Calu3 (cell line): ENCODE results near the gene TMX2. TPM values are rescaled to one million over a fixed set of nuclear protein-coding genes. Genes with fewer than 3 reads are reported as not detected.
"Not testable (repeated sequence)": the region's sequence is repeated elsewhere in the genome, so short reads cannot be mapped to it uniquely, and the experiment has no call there.

Experiments
- BruUV-seq: library from RNA; stranded (reverse); fragments of 400-500 nt; replicated peaks from 2 replicates; lab custom pipeline; 2021; lab: Mats Ljungman, UMichigan
- CTCF ChIA-PET: fragments of 300-600 bp; sonication (Branson Sonifier 250); formaldehyde crosslinking; loops from one replicate; lab custom pipeline; 2022; ENCODE audit warnings: antibody characterized with exemption; lab: Charles Lee
- DNase-seq: peaks from one replicate; pipeline ENCODE4 v3.0.0; 2022
- H3K27ac Mint-ChIP-seq: one replicate; pipeline ENCODE4 v1.8.0; 2022; ENCODE audit warnings: mixed read lengths; ENCODE audit not compliant: unreplicated experiment
- H3K27me3 Mint-ChIP-seq: one replicate; pipeline ENCODE4 v1.8.0; 2022; ENCODE audit warnings: mixed read lengths; ENCODE audit not compliant: unreplicated experiment
- H3K36me3 Mint-ChIP-seq: one replicate; pipeline ENCODE4 v1.8.0; 2022; ENCODE audit warnings: mild to moderate bottlenecking, moderate library complexity, mixed read lengths; ENCODE audit not compliant: insufficient read depth, unreplicated experiment
- H3K4me1 Mint-ChIP-seq: one replicate; pipeline ENCODE4 v1.8.0; 2022; ENCODE audit warnings: mild to moderate bottlenecking, low read depth, mixed read lengths; ENCODE audit not compliant: unreplicated experiment
- H3K4me3 Mint-ChIP-seq: one replicate; pipeline ENCODE4 v1.8.0; 2022; ENCODE audit warnings: mild to moderate bottlenecking, low read depth, moderate library complexity, mixed read lengths; ENCODE audit not compliant: unreplicated experiment
- H3K9me3 Mint-ChIP-seq: one replicate; pipeline ENCODE4 v1.8.0; 2022; ENCODE audit warnings: low read depth, mixed read lengths; ENCODE audit not compliant: unreplicated experiment
- CTCF ChIP-seq: fragments of 200-600 bp; IDR thresholded peaks from one replicate; pipeline ENCODE4 v1.8.0; 2022; ENCODE audit warnings: antibody characterized with exemption; ENCODE audit not compliant: unreplicated experiment
- intact Hi-C: fragments of 100-400 bp; cut with micrococcal nuclease; formaldehyde crosslinking; loops from one replicate; pipeline ENCODE4 v1.10.0; 2022; ENCODE audit not compliant: unreplicated experiment
- total RNA-seq: library from RNA; stranded (reverse); gene quantifications from 2 replicates; pipeline ENCODE4 v1.2.3, GENCODE V29; 2022

TMX2 gene
- total RNA-seq, 1 experiment from 2014 or later = 152 TPM

GRCh38 chr11:57704932-57705331 is 7.5 kb upstream of the TMX2 start:
- H3K4me3 Mint-ChIP-seq = no peak overlapping the region
- CTCF ChIA-PET = interaction anchor here (0.6 kb wide), 1 partner anchor 288 kb away, joined by 4 read pairs; no protein-coding TSS in a partner anchor
- DNase-seq = no peak
- peaks cover 51% of the 10 kb centered on the region for H3K36me3 Mint-ChIP-seq
- H3K9me3 Mint-ChIP-seq = no peaks in the 10 kb centered on the region
- H3K27me3 Mint-ChIP-seq = no peaks in the 10 kb centered on the region
- H3K27ac Mint-ChIP-seq = no peak overlapping the region
- TF ChIP-seq CTCF = no peak
- peaks cover 3% of the 10 kb centered on the region for H3K4me1 Mint-ChIP-seq
- BruUV-seq = TSS peak; percentile 5
- intact Hi-C loops = no loop called here

GRCh38 chr11:57705432-57705831 is 7.0 kb upstream of the TMX2 start:
- H3K4me3 Mint-ChIP-seq, intact Hi-C loops, BruUV-seq, H3K27ac Mint-ChIP-seq, H3K27me3 Mint-ChIP-seq, H3K4me1 Mint-ChIP-seq, DNase-seq, H3K9me3 Mint-ChIP-seq: not testable (repeated sequence)
- CTCF ChIA-PET = interaction anchor here (0.6 kb wide), 2 partner anchors 288 to 863 kb away, joined by 4 read pairs; no protein-coding TSS in a partner anchor
- H3K36me3 Mint-ChIP-seq = peaks cover 48% of the 10 kb centered on the region

GRCh38 chr11:57709802-57710367 is 2.5 kb upstream of the TMX2 start:
- H3K4me3 Mint-ChIP-seq = no peak overlapping the region
- no TSS peak for BruUV-seq
- no peak overlapping the region for H3K27ac Mint-ChIP-seq
- CTCF ChIA-PET = interaction anchor here (0.7 kb wide), 1 partner anchor 19 kb away, joined by 6 read pairs; no protein-coding TSS in a partner anchor
- H3K27me3 Mint-ChIP-seq = no peaks in the 10 kb centered on the region
- peaks cover 26% of the 10 kb centered on the region for H3K4me1 Mint-ChIP-seq
- no peak for TF ChIP-seq CTCF
- H3K9me3 Mint-ChIP-seq = no peaks in the 10 kb centered on the region
- intact Hi-C loops = loop anchor here (5.0 kb wide), 1 partner anchor 43 kb away; the partner anchor contains the start of gene ZDHHC5
- peaks cover 62% of the 10 kb centered on the region for H3K36me3 Mint-ChIP-seq
- DNase-seq = no peak

- peaks cover 52% of the 10 kb centered on the region for H3K36me3 Mint-ChIP-seq
- no peaks in the 10 kb centered on the region for H3K27me3 Mint-ChIP-seq
- peak within 1 kb of the TSS; percentile 88 for H3K4me3 Mint-ChIP-seq
- no peak for TF ChIP-seq CTCF
- BruUV-seq = TSS peak; percentile 67
- intact Hi-C loops = loop anchor here (5.0 kb wide), 1 partner anchor 44 kb away; the partner anchor contains the start of gene ZDHHC5
- DNase-seq = peak; percentile 91
- CTCF ChIA-PET = interaction anchor here (0.6 to 1.4 kb wide), 6 partner anchors 29 to 217 kb away, joined by 3 to 6 read pairs (median 4); partner anchors contain the start of gene SELENOH
- H3K4me1 Mint-ChIP-seq = peaks cover 26% of the 10 kb centered on the region
- peak within 1 kb of the TSS; percentile 88 for H3K27ac Mint-ChIP-seq
- H3K9me3 Mint-ChIP-seq = no peaks in the 10 kb centered on the region
Observed at GRCh38 chr11:57711414-57712255, 758 bp upstream of the TMX2 start, which contains the start of gene MED19. MED19 (minus strand) TSS chr11:57712215; CDS start chr11:57712179, 36 bp downstream.
